GM12873 (cell line): Measurements from ENCODE around the gene ICA1L.

Source experiments
- CTCF ChIP-seq: IDR thresholded peaks from 2 replicates; pipeline ENCODE4 v1.5.1; 2012; ENCODE audit warnings: low read depth, mild to moderate bottlenecking, moderate library complexity, low read length, control low read depth; ENCODE audit not compliant: insufficient read depth; ENCODE audit errors: missing control alignments

ICA1L gene

GRCh38 chr2:202831242-202832220 lies 40.0 kb downstream of the ICA1L start:
- TF ChIP-seq CTCF, result peak; percentile 67

GRCh38 chr2:202824901-202825300 lies 46.7 kb downstream of the ICA1L start:
- TF ChIP-seq CTCF, result no peak

GRCh38 chr2:202822411-202822810 lies 49.2 kb downstream of the ICA1L start:
- no peak for TF ChIP-seq CTCF

GRCh38 chr2:202821206-202822160 lies 50.1 kb downstream of the ICA1L start:
- TF ChIP-seq CTCF, result no peak

- no peak for TF ChIP-seq CTCF
Measured at GRCh38 chr2:202818321-202818720, 53.2 kb downstream of the ICA1L start.

GRCh38 chr2:202817771-202818170 lies 53.8 kb downstream of the ICA1L start:
- no peak for TF ChIP-seq CTCF

- TF ChIP-seq CTCF, result no peak
Measured at GRCh38 chr2:202815548-202816360, 55.8 kb downstream of the ICA1L start.
